Stimulated activated CD4-positive, alpha-beta T cell treated with anti-CD3 and anti-CD28 coated beads, Interleukin-2, amount 100 ng/mL, for 48 hours (primary cell): ENCODE results near the gene HELLS.
"Not testable (repeated sequence)": the region's sequence is repeated elsewhere in the genome, so short reads cannot be mapped to it uniquely, and the experiment has no call there.

Source experiments
- DNase-seq, 2 donors: peaks; one replicate each; pipeline ENCODE4 v3.0.0-alpha.2; 2020

Gene HELLS

DNA sequence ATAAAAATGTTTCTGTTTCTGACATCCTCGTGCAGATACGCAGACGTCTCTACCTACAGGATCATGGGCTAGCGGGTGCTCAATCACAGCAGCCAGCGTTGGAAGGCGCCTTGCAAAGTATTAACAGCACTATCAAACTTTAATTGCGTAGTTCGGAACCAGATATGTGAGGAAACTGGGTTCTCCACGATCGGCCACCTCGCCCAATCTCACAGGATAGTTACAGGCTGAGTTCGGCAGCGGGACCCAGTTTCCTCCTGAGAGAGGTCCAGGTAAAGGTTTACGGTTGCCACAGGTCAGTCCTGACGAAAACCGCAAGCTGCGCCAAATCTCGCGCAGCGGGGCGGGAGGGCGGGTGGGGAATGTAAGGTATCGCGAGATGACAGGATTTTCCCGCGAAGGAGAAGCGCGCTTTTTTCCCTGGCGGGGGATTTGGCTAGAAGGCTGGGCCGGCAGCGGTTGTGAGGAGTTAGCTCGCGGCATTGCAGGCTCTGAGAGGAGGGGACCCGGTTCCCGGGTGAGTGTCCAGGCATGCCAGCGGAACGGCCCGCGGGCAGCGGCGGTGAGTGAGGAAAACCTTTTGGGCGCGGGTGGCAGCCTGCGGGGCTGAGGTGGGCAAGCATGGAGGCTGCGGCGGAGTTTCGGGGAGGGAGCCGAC is at the start of gene HELLS:
HELLS (plus strand) TSS at position 398 of the 658 bp plus-strand sequence; CDS start at position 532, 134 bp downstream.
- DNase-seq, result peak; percentile 72 to 78

GRCh38 chr10:94496010-94496409 is 49.6 kb upstream of the HELLS start:
- no peak for DNase-seq

GRCh38 chr10:94496646-94497045 is 48.9 kb upstream of the HELLS start:
- no peak for DNase-seq

- DNase-seq, result no peak
Observed at GRCh38 chr10:94500063-94500462, 45.5 kb upstream of the HELLS start.

- DNase-seq, result no peak
Observed at GRCh38 chr10:94521276-94522250, 24.0 kb upstream of the HELLS start.

DNA sequence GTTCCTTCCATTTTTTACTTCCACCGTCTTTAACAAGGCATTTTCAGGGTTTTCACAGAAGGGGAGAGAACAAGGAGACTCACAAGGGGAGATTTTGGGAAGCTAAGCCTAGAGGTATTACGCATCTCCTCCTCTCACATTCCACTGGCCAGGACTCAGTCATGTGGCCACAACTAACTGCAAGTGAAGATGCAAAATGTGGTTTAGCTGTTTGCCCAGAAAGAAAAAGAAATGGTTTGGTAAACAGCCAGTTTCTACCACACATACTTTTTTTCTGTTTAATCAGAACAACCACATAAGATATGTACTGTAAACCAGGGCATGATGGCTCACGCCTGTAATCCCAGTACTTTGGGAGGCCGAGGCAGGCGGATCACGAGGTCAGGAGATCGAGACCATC is 21.4 kb upstream of the HELLS start:
- DNase-seq, result no peak

- no peak for DNase-seq
Observed at GRCh38 chr10:94524711-94525110, 20.9 kb upstream of the HELLS start.

- DNase-seq, result not testable (repeated sequence)
Observed at GRCh38 chr10:94531550-94531949, 14.0 kb upstream of the HELLS start.

DNA sequence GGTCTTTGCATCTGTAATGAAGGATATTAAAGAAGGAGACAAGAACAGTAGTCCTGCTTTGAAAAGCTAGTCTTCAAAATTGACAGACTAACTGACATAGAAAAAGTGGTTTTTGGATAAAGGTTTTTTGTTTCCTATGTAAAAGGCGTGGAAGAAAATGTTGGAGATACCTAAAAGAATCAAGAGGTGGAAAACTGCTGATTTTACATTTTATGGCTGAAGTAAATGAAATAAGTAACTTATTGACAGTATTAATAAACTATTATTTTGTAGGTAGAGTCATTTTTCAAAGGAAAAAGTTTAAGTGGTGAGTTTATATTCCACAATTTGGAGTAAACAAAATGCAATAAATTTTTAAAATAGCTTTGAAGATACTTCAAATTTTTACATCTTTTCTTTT is 12.6 kb upstream of the HELLS start:
- DNase-seq, result no peak

GRCh38 chr10:94542282-94542681 is 3.3 kb upstream of the HELLS start:
- not testable (repeated sequence) for DNase-seq

DNA sequence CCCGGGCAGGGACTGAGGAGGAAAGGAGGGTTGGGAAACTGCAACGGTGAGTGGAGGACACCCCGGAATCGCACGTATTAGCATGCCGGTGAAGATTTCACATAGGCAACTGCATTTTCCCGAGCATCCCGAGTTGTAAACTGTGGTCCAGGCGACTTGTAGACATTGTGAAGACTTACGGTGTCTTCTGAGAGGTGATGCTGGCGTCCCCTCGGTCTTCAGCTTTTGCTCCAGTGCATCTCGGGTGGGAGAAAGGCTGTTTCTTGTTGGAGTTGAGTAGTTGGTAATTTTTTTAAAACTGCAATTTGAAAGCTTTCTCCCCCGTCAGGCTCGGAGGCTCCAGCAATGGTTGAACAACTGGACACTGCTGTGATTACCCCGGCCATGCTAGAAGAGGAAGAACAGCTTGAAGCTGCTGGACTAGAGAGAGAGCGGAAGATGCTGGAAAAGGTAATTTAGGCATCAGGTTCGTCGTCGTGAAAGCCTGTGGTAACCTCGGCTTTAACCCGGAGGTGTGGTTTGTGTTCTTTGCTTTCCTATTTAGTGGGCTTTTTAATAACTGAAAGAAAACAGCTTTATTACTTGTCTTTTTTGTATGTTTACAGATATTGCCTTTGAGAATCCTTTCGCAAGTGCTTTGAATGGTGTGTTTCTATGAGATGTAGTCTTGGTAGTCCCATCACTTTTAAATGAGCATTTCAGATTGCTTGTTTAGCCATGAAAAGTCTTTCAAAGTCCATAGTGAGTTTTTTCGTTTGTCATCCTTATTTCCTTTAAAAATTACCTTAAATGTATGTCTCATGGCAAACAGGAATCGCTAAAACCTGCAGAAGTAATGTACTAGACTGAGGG is 687 bp downstream of the HELLS start:
- DNase-seq, result no peak

GRCh38 chr10:94546901-94547185 is 1.3 kb downstream of the HELLS start:
- DNase-seq, result no peak

- no peak for DNase-seq
Observed at GRCh38 chr10:94549221-94549620, 3.6 kb downstream of the HELLS start.

DNA sequence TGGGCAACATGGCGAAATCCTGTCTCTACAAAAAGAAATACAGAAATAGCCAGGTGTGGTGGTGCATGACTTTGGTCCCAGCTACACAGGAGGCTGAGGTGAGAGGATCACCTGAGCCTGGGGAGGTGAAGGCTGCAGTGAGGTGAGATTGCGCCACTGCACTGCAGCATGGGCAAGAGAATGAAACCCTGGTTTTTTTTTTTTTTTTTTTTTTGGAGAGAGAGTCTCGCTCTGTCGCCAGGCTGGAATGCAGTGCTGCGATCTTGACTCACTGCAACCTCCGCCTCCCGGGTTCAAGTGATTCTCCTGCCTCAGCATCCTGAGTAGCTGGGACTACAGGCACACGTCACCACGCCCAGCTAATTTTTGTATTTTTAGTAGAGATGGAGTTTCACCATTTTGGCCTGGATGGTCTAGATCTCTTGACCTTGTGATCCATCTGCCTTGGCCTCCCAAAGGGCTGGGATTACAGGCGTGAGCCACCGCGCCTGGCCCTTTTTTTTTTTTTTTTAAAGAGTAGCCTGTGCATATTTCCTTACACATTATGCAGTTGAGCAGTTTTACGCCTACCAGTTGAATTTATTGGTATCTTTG is 22.2 kb downstream of the HELLS start:
- not testable (repeated sequence) for DNase-seq

DNA sequence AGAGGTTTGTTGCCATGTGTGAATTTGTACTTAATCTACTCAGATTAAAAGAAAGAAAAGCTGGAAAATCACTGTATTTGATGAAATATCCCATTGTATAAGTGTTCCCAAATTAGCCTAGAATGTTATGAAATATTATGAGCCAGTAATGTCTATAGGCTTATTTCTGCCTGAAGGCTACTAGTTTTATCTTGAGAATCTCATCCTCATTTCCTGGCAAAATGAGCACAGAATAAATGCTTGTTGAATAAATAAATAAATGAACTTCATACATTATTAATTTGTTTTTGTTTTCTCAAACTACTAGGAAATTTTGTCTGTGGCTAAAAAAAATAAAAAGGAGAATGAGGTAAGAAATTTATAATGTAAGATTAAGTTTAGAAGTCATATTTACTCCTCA is 25.5 kb downstream of the HELLS start:
- no peak for DNase-seq

DNA sequence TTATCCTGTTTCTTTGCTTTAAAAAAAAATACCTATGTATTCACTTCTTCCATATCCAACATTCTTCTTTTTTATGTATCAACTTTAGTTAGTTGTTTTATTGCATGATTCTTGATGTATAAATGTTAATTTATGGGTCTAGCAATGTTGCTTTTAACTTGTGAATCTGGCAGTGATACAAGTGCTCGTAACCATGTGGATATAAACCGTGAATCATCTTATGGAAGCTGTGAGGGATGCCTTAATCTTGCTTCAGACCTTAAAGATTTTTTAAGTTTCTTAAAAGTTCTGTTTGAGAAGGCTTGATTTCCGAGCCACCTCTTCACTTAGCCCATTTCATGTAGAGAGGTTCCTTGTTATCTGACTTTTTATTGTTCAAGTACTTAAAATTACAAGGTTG is 25.9 kb downstream of the HELLS start:
- DNase-seq, result no peak

GRCh38 chr10:94578790-94579189 is 33.2 kb downstream of the HELLS start:
- DNase-seq, result no peak

DNA sequence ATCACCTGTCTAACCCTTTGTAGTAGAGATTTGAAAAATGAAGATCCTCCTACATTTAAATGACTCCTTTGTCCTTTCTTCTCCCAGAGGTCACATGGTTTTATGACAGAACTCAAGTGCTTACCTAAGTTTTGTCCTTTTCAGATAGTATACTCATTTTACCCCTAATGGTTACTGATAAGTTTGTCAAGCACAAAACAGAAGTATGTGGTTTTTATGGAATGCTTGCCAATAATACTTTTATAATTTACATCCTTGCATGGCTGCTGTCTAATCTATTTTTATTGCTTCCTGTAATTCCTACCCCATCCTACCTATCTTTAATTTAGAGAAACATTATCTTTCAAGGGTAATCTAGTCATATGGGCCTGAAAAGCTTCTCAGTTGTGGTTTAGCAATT is 37.5 kb downstream of the HELLS start:
- no peak for DNase-seq

DNA sequence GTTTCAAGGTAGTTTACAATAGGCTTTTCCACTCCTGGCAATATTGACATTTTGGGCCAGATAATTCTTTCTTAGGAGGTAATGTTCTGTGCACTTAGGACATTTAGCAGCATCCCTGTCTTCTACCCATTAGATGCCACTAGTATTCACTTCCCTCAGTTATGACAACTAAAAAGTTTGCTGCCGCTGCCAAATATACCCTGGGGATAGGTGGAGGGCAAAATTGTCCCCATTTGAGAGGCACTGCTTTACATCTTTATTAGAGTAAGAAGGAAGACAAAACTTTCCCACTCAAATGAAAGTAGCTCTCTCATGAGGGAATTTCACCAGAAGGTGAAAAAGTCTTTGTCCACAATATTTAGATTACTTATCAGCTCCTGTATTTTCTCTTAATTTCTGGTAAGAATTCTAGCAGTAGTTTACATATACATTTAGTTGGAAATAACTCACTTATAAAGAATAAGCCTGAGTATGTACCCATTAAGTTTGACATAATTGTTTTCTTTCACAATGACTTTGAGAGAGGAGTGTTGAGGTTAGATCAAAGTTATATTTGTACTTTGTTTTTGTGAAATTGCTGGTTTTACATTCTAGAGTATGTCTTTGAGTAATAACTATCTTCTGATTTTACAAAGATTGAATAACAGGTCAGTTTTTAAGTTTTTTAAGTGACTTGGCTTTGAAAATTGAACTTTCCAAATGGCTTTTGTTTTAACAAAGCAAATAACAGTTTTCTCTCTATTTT is 46.0 kb downstream of the HELLS start:
- no peak for DNase-seq

GRCh38 chr10:94602729-94603515 is 57.3 kb downstream of the HELLS start:
- DNase-seq, result no peak

- DNase-seq, result no peak
Observed at GRCh38 chr10:94607111-94607510, 61.5 kb downstream of the HELLS start.
